ENCODE data around the gene SDR42E2. TPM values are rescaled to one million over a fixed set of nuclear protein-coding genes. Genes with fewer than 3 reads are reported as not detected.

Gene SDR42E2
- total and polyA plus RNA-seq, 10 of the 15 experiments (the other 5 are each of a cell fraction or from before 2014, with no cell fraction given), result 0.01 to 0.09 (median 0.08) TPM; not detected in 4

DNA sequence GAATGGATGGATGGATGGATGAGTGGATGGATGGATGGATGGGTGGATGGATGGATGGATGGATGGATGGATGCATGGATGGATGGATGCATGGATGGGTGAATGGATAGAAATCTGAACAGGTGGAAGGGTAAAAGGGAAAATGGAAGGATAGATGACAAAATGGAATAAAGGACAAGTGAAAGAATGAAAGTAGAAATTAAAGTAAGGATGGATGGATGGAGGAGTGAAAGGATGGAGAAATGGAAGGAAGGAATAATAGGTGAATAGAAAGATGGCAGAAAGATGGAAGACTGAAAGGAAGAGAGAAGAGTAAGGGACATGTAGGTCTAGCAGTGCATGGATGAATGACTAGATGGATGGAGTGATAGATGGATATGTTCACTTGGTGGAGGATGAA is 40.1 kb upstream of the SDR42E2 start (continued):
- TF ChIP-seq, protein P1, sequence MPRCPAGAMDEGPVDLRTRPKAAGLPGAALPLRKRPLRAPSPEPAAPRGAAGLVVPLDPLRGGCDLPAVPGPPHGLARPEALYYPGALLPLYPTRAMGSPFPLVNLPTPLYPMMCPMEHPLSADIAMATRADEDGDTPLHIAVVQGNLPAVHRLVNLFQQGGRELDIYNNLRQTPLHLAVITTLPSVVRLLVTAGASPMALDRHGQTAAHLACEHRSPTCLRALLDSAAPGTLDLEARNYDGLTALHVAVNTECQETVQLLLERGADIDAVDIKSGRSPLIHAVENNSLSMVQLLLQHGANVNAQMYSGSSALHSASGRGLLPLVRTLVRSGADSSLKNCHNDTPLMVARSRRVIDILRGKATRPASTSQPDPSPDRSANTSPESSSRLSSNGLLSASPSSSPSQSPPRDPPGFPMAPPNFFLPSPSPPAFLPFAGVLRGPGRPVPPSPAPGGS (IDR thresholded peaks at IDR 0.05; ENCODE audit: borderline replicate concordance, insufficient read depth, low read depth, low read length, poor library complexity, severe bottlenecking), result no peak
- TF ChIP-seq ZNF207 (IDR thresholded peaks at IDR 0.05; ENCODE audit: borderline replicate concordance), result no peak

DNA sequence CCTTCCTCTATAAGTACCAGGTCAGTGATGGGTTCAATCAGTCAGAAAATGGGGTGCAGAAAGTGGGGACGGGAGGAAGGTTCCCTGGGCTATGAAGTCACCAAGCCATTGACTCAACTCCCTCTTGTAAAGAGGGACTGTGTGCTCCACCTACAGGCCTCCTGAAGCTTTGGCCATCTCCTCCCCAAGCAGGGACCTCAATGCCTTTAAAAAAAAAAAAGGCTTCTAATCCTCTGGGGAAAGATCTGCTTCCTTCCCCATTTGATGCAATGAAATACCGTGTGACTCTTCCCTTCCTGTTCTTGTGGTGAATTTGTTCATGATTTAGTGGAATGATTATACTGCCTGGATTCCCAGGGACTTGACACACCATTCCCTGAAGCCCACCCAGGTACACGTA is 39.2 kb upstream of the SDR42E2 start:
- POLR2A ChIA-PET, result interaction anchor here (1.3 kb wide), 1 partner anchor 164 kb away, joined by 5 read pairs; no protein-coding TSS in a partner anchor
- Histone ChIP-seq H3K27ac (ENCODE audit: control insufficient read depth, insufficient read depth) (no peak overlapping the region), H4K20me1 (ENCODE audit: control insufficient read depth, insufficient read depth) (no peaks in the 10 kb centered on the region), H3K9me3 (replicated peaks; ENCODE audit: control insufficient read depth, insufficient read depth, low read length) (no peaks in the 10 kb centered on the region), H3K4me3 (no peak overlapping the region), H3K4me2 (ENCODE audit: control insufficient read depth, insufficient read depth) (no peak overlapping the region), H3K79me2 (ENCODE audit: control insufficient read depth, insufficient read depth, low read length) (no peaks in the 10 kb centered on the region), H3K27me3 (replicated peaks in 1 of 2; ENCODE audit: control insufficient read depth in 2 of 2, insufficient read depth in 2 of 2, low read length in 1 of 2) (no peaks in the 10 kb centered on the region), H3K4me1 (ENCODE audit: control insufficient read depth, insufficient read depth, low read length) (no peaks in the 10 kb centered on the region), H3K36me3 (ENCODE audit: control insufficient read depth in 2 of 2, insufficient read depth in 2 of 2, low read length in 1 of 2) (no peaks in the 10 kb centered on the region), H3K9ac (ENCODE audit: control insufficient read depth, insufficient read depth, low read length) (no peak overlapping the region), H2AFZ (ENCODE audit: control insufficient read depth, low read depth, low read length) (no peak overlapping the region)
- SMC1A ChIA-PET (ENCODE audit: uncharacterized antibody, unreplicated experiment), result interaction anchor here (1.5 kb wide), 1 partner anchor 45 kb away, joined by 4 read pairs; no protein-coding TSS in a partner anchor
- no TSS peak for BruUV-seq (replicated peaks)
- CTCF ChIA-PET, result no interaction called here
- DNase-seq (ENCODE audit: low read depth, low spot score) (no peak), FAIRE-seq (no peak), ATAC-seq (peak; percentile 48)
- WGBS (ENCODE audit: insufficient coverage, insufficient replicate concordance, low lambda C conversion rate, missing lambda C conversion rate), result 0% methylated on average over 3 of the region's 3 CpGs
- TF ChIP-seq, protein P2, sequence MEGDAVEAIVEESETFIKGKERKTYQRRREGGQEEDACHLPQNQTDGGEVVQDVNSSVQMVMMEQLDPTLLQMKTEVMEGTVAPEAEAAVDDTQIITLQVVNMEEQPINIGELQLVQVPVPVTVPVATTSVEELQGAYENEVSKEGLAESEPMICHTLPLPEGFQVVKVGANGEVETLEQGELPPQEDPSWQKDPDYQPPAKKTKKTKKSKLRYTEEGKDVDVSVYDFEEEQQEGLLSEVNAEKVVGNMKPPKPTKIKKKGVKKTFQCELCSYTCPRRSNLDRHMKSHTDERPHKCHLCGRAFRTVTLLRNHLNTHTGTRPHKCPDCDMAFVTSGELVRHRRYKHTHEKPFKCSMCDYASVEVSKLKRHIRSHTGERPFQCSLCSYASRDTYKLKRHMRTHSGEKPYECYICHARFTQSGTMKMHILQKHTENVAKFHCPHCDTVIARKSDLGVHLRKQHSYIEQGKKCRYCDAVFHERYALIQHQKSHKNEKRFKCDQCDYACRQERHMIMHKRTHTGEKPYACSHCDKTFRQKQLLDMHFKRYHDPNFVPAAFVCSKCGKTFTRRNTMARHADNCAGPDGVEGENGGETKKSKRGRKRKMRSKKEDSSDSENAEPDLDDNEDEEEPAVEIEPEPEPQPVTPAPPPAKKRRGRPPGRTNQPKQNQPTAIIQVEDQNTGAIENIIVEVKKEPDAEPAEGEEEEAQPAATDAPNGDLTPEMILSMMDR (IDR thresholded peaks at IDR 0.05 in 2 of 3, conservative IDR thresholded peaks at IDR 0.05 in 1 of 3; ENCODE audit: control insufficient read depth in 2 of 3, extremely low read depth in 1 of 3, insufficient read depth in 1 of 3, low read depth in 3 of 3, low read length in 3 of 3), result peak in 2 of 3 experiments; percentile 10 to 17; a peak in 2 of 6 replicates
- no peak for TF ChIP-seq TCF3 (IDR thresholded peaks at IDR 0.05; ENCODE audit: borderline replicate concordance, insufficient read depth, low read depth, low read length)
- RAD21 ChIA-PET (ENCODE audit: unreplicated experiment), result no interaction called here
- intact Hi-C loops (cut with micrococcal nuclease; ENCODE audit: unreplicated experiment), result no loop called here
- in situ Hi-C loops (cut with MboI), result no loop called here

Measured in GM12878 (cell line).